Activated CD4-positive, alpha-beta T cell treated with anti-CD3 and anti-CD28 coated beads for 24 hours (primary cell): Measurements from ENCODE around the gene PDE3A.
"Not testable (repeated sequence)": the region's sequence is repeated elsewhere in the genome, so short reads cannot be mapped to it uniquely, and the experiment has no call there.

Source experiments
- DNase-seq, 2 donors: peaks; one replicate each; pipeline ENCODE4 v3.0.0-alpha.2; 2020; ENCODE audit warnings: low read depth in 2 of 2

Gene PDE3A

DNA sequence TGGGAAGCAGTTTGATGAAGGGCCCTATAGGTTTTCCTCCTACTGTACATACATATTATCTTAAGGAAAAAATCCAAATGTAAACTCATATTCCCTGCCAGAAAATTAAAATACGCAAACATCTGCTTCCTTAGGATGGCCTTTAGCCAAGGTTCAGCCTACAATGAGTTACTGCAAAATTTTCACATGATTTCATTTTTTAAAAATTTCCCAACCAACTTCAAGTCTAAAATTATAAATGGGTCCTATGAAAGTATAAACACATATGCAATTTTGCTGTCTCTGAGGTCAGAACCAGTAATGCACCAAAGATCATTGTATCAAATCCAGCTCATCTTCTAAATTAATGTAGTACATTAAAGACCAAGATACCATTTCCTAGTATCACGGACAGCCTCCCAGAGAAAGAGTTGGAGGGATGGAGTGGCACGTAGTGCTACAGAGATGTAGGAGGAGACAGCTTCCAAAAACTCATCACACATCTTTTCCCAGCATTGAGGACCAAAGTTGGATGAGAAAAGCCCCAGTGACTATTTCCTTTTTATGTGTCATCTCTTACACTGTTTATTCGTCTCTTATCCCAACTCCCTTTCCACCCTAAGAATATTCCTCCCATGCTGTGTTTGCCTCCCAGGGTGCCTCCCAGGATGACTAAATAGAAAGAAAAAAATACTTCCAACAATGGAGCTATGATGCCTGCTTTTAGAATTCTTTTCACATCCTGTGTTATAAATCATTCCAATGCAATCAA lies 234.5 kb downstream of the PDE3A start:
- no peak for DNase-seq

DNA sequence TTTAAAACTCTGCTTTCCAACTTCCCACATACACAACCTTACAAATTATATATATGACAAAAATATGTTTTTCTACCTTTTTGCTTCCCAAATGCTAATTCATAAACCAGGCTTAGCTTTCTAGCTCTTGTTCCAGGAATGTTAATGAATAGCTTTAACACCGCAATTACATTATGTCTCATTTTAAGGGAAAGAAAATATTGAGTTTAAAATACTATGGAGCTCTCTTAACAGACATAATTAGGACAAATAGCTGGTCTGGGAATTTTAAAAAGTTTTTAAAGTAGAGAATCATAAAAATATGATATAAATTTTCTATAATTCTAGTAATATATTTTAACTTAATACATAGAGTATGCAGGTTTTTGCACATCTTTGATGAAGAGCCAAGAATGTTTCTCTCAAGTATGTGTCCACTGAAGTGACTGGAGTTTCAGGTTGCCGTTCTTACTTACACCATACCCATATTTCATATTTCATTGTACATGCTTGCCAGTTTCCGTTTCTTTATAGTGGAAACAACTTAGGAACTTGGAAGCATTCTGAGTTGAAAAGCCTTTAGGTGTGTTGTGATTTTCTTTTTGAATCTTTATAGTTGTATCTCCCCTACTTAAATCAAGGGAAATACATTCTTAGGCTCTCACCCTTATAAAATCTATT lies 236.2 kb downstream of the PDE3A start:
- DNase-seq: no peak

DNA sequence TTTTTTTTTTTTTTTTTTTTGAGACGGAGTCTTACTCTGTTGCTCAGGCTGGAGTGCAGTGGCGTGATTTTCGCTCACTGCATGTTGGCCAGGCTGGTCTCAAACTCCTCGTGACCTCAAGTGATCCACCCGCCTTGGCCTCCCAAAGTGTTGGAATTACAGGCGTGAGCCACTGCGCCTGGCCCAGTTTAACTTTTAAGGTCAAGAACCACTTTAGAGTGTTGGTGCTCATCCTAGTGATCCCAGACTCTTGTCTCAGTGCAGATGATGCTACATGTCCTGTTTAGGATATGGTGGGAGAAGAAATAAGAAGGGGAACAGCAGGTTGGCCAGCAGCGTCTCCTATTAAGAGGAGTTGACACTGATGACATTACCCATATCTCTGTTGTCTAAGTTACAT lies 246.7 kb downstream of the PDE3A start:
- not testable (repeated sequence) for DNase-seq

DNA sequence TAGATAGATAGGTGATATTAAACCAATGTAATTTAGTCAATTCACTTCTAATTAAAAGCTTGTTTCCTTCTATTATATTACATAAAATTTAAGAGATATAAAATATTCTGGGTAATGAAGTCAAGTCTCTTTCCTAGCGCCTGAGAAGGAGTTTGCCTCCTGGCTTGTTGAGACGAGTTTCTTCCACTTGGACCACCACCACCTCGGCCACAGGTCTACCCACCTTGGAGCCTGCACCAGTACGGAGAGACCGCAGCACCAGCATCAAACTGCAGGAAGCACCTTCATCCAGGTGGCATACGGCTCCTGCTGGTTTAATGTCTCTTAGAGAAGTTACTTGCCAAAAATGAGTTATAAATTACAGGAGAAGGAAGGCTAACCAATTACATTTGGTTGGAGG lies 247.8 kb downstream of the PDE3A start:
- no peak for DNase-seq

DNA sequence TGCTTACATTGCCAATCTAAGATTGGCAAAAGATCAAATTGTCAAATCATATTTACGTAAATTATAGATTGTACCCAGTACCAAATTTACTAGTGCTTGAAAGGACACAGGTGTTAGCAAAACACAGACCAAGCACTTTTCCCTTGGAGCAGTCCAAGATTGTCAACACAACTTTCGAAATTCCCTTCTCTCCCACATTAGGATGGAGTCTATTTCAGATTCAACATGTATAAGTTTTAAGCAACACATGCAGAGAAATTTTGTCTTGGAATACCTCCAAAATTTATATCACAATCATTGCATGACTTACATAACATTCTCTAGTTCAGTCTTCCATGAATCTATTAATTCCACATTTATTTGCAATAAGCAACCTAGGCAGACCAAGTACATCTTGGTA lies 251.9 kb downstream of the PDE3A start:
- DNase-seq: no peak

DNA sequence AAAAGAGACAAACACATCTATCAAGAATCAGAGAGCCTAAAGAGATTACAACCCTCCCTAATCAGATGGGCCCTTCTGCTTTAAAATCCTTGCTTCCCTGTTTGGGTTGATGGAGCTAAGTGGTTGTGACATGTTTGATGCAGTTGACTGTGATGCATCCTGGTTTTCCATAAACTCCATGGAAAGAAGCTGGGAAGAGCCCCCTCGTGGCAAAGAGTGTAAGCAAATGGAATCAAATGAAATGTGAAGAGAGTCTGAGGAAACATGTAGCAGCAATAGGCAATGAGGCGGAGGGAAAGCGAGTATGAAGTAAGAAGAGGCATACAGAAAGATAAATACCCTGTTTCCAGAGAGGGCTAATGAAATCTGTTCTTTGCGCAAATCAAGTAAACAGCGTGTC lies 256.4 kb downstream of the PDE3A start:
- no peak for DNase-seq

DNA sequence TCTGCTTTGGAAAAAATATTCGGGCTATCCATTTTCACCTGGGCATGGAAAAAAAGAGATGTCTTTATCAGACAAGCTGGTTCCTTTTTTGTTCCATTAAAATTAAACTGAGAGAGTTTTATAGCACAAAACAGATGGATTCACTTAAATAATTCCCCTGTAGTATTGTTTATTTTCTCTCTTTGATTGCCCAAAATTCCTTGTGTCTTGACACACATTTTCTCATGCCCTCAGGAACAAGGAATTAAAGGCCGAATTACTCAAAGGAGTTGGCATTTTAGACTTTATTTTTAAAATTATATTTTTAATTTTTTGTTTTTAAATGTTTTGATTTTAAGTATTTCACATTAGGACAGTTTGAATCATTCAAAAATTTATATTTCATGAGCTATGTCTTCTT lies 257.2 kb downstream of the PDE3A start:
- DNase-seq: no peak

DNA sequence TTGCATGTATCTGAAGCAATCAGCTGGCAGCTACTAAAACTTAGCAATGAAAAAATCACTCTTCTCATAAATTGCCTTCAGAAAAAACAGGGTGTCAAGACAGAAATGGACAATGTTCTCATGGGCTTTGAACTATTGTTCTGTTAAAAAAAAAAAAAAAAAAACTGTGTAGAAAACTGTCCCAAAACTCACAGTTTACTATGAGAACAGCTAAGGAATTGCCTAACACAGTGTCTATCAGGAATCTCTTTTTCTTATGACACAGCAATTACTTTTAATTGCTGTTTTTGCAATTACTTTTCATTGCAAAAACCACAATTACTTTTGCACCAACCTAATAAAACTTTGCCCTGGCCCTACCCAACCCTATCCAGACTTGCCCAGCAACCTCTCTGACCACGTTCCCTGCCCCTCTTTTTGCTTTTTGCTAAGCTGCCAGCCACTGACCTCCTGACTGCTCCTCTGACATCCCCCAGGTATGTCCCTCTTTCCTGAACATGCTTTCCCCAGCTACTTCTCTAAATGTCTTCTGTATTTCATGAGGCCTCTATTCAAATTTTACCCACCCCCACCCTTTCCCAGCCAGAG lies 258.8 kb downstream of the PDE3A start:
- no peak for DNase-seq

DNA sequence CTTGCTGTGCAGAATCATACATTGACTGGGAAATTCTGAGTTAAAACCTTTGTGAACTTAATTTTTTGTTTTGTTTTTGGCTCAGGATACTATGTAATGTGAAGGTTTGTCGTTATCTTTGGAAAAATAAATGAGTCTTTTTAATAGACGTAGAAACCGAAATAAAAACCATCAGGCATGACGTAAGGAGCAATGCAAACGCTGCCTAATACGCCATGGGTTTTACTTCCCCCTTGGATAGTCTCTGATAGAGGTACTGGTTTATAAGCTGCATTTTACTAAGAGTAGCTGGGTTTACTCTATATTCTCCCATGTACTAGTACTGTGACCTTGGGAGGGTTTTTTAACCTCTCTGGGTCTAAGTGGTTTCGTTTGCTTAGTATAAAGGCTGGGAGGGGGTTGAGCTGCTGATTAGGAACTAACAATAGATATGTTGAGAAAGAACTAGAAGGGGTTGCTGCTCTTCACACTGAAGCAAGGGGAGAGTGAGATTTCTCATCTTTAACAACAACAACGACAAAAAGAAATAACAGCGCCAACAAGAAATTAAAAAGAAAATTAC lies 260.0 kb downstream of the PDE3A start:
- DNase-seq: no peak

DNA sequence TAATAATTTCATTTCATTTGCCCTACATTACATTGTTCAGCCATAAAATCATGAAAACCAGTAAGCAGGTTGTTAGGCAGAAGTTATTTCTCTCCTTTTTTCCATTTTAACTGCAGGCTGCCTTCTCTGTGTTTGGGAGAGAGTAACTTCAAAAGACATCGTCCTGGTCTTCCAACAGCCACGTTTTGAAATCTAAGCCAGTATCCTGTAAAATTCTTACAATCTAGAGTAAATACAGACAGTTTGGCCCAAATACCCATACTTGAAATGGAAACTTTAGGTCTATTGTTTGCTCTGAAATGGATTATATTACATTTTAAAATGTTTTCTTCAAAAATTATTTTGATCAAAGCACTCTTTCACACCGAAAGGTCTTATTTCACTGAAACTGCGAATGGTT lies 260.7 kb downstream of the PDE3A start:
- DNase-seq: no peak

DNA sequence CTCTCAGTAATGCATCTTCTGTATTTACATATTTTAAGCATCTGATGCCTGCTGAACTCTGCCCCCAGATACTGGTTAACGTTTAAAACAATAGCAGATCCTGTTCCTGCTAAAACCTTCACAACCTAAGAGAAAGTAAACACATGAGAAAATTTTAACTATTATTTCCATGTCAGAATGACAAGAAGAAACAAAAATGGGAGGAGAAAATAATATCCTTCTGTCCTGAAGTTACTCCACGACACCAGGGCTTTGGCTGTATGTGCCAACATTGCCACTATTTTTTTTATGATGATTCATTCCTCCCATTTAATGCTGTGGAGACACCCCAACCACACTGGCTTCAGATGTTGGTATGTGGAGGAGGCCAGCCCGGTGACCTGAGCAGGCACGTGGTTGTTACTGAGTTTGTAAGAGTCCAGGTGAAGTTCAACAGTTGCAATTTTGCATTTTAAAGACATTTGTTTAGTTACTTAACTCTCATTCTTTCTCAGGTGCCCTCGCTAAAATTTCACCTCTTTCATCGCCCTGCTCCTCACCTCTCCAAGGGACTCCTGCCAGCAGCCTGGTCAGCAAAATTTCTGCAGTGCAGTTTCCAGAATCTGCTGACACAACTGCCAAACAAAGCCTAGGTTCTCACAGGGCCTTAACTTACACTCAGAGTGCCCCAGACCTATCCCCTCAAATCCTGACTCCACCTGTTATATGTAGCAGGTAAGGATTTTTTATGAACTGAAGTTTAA lies 261.2 kb downstream of the PDE3A start:
- no peak for DNase-seq

DNA sequence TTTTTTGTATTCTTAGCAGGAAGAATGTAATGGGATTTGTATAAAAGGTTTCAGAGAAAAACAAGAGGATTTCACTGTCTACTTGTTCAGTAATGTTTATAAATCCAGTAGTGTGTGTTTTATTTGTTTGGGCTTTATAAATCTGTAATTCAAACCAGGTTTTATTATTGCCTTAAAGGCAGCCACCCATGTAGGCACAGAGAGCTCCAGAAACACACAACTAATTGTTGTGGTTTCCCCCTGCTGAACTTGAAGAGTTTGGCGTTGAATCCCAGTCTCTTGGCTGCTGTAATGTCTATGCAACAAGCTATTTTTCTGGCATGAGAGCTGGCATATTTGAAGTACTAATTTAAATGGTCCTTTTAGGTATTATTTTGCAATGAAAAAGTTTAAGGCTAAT lies 263.4 kb downstream of the PDE3A start:
- DNase-seq: no peak

DNA sequence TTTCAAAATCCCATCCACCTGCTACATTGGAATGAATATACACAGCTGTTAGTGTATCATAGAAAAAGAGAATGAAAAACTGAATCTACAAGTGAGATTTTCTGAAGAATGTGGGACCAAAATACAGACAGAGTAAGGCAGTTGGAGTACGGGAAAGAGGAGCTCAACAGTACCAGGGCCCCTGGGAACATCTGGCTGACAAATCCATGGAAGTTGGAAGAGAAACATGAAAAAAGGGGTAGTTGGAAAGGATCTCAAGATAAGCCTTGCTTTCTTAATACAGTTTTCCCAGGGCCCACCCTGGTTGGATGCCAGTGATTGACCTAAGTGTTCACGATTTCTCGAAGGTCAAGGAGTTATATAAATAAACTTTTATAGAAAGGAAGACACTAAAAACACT lies 272.8 kb downstream of the PDE3A start:
- DNase-seq: no peak

DNA sequence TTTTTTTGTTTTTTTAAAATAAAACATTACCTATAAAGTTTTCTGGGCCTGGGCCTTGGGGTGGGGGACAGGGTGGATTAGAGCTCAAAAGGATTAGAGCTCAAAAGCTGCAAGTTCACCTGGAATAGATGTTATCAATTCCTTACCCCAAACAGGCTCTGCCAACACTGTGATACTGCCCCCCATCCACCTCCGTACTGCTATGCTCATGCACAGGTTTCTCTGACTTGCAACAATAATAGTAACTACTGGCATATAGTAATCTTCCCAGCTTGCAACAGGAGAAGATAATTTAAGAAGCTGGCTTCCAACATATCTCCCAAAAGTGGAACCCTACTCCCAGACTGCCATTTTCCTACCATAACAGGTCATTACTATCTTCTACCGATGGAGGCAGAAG lies 275.5 kb downstream of the PDE3A start:
- DNase-seq: no peak

DNA sequence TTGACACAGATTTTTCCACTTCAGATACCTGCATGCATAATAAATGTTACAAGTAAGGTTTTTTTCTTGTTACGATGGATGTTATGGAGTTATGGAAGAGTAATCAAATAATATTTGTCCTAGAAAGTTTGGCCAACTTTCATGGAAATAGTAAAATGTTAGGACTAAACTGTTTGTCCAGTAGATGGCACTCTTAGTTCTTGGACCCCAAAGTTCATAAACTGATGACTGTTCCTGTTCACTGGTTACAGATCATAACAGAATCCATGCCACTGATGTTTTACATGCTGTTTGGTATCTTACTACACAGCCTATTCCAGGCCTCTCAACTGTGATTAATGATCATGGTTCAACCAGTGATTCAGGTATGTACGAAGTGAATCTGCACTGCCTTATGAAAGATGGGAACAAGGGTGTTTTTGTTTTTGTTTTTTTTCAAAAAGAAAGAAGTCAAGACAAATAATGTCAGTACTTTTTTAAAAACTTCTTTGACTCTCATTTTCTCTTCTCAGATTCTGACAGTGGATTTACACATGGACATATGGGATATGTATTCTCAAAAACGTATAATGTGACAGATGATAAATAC lies 278.0 kb downstream of the PDE3A start:
- no peak for DNase-seq

DNA sequence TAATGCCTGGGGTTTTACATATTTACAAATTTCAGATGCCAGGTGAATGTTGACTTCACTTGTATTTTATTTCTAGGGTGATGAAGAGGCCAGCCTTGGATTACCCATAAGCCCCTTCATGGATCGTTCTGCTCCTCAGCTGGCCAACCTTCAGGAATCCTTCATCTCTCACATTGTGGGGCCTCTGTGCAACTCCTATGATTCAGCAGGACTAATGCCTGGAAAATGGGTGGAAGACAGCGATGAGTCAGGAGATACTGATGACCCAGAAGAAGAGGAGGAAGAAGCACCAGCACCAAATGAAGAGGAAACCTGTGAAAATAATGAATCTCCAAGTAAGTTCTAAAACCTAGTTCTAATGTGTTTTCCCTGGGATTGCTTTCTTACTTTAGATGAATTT lies 285.5 kb downstream of the PDE3A start:
- DNase-seq: no peak

DNA sequence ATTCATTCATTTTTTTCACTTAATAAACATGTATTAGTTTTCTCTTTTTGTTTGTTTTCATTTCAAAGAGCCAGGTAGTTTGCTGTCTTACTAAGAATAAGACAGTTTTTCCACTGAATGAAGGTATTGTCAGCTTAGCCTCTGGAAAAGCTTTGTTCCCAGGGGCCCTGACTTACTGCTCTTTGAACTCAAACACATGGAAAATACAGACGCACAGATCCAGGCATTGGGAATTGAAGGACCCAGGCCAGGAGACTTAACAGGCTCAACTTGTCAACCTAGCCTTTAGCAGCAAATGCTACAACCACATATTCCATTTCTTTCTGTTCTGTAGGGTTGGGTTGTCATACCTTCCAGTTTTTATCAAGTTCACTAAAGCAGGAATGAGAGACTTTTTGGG lies 288.3 kb downstream of the PDE3A start:
- DNase-seq: no peak

DNA sequence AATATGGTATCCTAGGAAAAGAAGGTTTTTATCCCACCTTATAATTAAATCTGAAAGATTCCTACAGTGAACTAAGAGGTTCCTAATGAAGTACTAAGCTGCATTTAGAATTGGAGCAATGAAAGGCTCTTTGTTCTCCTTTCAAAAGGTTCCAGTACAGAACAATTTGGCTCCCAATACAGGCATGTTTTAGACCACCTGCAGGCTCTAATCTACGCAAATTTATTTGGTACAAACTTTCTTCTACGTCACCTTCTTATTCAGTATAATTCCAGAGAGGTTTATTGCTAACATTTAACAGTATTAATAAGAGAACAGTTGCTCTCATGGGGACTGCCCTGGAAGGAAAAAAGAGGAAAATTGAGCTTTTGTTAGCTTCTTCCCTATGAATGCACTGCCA lies 289.2 kb downstream of the PDE3A start:
- DNase-seq: no peak

DNA sequence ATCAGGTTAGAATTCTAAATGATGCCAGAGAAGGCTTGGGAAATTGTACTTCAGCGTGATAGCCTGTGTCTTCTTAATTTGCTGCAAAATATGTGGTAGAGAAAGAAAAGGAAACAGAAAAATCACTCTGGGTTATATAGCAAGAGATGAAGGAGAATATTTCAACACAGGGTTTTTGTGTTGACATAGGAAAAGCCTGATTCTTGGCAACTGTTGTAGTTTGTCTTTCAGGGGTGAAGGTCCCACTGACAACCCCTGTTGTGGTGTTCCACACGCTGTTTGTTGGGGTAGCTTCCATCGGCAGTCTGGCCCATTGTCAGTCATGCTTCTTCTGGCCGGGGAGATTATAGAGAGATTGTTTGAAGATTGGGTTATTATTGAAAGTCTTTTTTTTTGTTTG lies 313.0 kb downstream of the PDE3A start:
- no peak for DNase-seq

DNA sequence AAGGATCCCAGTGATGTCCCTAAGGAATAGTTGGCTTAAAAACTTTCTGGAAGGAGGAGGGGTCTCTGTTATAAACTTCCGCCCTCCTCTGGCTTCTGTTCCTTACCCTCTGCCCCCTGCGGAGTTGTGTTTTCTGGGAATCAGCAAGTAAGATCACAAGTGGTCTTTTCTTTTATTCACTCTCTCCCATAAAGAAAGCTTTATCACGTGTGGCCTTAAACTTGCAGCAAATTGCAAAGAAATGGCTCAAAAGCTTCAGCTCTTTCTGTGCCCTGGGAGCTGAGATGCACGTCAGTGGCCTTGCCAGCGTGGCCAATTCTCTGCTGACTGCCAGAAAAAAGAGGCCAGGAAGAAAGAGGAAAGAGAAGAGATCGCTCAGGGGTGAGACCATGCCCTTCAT lies 326.9 kb downstream of the PDE3A start, which contains the start of gene SLCO1C1:
SLCO1C1 (plus strand) TSS at position 101 of the 400 bp plus-strand sequence. CDS start 4,245 bp downstream, outside the sequence.
- DNase-seq: no peak

DNA sequence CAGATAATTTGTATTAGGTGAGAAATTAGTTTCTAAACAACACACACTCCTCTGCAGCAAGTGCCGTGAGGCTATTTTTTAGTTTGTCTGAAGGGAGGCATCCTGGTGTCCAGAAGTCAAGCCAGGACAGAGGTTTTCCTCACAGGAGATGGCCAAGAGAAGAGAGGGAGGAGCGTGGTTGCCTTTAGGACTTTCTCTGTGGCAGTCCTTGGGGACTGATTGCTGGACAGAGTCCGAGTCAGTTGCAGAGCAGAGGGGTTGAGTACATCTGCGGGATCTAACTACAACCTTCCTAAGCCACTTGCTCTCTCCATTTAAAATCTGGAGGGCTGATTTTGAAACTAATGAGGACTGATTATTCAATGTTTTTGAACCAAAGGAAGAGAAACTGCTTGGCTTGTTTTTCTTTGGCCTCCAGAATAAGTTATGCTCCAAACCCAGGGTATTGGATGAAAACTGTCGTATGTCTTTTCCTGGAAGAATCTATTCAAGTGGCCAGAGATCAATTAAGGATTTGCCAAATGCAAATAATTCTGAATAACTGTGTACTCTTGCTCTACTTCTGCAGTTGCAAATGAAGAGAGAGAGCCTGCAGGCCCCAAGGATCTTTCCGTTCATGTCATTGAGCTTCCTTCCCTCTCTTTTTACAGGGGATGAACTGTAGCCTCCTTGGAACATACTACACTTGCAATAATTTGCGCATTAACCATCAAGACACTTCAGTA lies 328.0 kb downstream of the PDE3A start:
- no peak for DNase-seq
